GM21737 (cell line): ENCODE data around the gene TLK1.
A peak's percentile ranks its signal among the peaks of the same experiment; 100 is the strongest.

Source experiments
- ATAC-seq: cut with Tn5 transposase; IDR thresholded peaks from one replicate; pipeline ENCODE4 v1.9.1; 2021; ENCODE audit warnings: mild to moderate bottlenecking, moderate library complexity; ENCODE audit not compliant: unreplicated experiment

TLK1 gene

DNA sequence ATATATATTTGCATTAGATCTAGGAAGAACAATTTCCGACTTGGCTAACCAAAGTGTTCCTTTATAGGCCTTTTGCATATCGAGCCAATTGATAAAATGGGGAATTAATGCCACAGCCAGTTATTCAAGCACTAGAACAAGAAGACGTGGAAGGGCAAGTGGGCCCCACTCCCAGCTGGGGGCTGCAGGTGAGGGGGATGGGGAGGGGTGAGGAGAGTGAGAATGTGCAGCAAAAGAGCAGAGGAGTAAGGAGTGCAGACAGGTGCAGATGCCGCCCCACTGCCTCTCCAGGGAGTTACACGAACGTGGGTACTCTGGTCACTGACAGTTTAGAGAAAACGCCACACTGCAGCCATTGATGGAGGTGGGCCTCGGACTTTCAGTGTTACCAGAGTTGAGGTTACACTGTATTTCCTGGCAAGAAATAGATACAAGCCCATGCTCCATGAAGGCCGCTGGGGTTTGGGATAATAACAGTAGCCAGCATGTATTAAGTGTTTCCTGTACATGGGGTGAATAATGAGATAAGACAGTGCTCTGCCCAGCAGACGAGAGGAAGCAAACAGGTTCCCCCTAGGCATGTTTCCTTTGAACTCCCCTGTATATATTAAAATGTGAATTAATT, 190.7 kb downstream of the TLK1 start:
- ATAC-seq: no peak

DNA sequence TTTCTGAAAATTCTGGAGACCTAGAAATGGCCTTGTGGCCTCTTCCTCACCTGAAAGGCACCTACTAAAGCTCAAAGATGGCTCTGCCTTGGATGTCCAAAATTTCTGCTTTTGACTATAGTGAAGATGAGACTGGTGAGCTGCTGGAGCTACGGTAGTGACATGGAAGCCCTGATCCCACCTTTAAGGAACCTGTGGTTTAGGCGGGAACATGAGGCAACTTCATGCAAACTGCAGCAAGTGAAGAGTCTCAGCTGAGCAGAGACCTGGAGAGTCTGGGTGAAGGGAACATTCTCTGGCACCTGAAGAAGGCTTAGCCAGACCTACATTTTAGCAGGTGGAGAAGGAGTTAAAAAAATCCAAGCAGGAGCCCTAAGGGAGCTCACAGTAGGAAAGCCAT, 191.7 kb downstream of the TLK1 start:
- no peak for ATAC-seq

DNA sequence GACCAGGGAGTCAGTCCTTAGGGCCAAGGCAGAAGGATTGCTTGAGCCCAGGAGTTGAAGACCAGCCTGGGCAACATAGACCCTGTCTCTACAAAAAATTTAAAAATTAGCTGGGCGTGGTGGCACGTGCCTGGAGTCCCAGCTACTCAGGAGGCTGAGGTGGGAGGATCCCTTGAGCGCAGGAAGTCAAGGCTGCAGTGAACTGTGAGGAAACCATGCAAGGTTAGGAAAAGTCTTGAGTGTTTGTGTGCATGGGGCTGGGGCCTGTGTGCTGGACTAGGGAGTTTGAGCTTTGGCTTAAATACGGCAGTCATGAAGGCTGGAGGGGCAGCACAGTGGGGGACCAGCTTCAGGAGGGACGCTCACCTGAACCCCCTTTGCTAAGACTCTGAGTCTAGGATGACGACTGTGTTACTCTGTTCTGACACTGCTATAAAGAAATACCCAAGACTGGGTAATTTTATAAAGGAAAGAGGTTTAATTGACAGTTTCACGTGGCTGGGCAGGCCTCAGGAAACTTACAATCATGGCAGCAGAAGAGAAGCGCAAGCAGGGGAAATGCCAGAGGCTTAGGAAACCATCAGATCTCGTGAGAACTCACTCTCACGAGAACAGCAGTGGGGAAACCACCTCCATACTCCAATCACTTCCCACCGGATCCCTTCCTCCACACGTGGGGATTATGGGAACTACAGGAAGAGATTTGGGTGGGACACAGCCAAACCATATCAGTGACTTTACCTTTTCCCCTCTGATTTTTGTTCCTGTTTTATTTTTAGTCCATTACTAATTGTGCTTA, 192.3 kb downstream of the TLK1 start:
- ATAC-seq: no peak

DNA sequence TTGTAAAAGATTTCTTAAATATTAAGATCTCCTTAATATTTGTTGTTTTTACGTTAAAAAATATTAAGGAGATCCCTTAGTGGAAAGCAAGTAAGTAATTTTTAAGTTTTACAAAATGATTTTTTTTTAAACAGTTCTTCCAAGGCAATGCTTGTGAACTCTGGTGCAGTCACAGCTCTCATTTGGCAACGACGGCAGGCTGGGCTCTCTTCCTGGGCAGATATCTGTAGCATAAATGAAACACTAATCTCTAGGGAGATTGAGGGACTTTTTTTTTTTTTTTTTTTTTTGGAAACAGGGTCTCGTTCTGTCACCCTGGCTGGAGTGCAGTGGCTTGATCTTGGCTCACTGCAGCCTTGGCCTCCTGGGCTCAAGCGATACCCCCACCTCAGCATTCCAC, 193.1 kb downstream of the TLK1 start:
- no peak for ATAC-seq

DNA sequence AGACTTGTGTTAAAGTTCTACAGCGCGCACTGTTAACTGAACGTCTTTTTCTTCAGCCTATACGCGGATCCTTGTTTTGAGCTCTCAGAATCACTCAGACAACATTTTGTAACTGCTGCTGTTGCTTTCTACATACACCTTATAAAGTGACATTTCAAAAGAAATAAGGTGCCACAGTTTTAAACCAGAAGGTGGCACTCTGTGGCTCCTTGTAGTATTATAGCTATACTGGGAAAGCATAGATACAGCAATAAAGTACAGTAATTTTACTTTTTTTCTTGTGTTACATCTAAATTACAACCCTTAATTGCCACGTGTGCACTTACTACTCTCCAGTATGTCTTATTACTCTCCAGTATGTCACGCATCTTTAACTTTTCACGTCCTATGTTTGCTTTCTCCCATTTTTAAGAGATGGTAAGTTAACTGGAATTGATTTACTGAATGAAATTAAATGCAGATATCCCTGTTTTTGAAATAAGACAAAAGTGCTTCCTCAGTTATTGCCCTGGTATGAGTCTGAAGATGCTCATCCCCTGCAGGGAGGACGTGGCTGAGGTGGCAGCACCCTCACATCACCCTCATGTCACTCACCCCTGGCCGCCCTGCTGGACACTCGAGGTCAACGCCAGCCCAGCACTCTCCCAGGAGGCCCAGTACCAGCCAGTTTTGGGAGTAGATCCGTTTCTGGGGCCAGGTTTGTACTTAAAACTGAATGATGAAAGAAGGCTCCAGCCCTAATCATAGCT, 193.9 kb downstream of the TLK1 start:
- no peak for ATAC-seq

DNA sequence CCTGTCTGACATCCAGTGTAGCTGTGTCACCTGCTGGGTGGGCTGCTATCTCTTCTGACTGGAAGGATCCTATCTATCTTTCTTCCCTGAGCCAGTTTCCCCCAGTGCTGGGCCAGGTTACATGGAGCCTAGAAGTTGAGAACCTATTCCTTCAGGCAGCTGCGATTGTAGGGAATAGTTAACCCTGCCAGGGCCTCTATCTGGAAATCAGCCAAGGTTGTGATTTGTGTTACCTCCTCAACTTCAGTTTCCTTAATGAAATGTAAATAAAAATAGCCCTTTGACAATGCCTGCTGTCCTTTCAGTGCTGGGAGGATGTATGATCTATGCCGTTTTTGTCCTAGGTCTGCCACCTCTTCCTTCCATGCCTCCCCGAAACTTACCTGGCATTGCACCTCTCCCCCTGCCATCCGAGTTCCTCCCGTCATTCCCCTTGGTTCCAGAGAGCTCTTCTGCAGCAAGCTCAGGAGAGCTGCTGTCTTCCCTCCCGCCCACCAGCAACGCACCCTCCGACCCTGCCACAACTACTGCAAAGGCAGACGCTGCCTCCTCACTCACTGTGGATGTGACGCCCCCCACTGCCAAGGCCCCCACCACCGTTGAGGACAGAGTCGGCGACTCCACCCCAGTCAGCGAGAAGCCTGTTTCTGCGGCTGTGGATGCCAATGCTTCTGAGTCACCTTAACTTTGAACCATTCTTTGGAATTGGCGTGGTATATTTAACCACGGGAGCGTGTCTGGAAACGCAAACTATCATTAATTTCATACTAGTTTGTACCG, 195.1 kb downstream of the TLK1 start:
- ATAC-seq: no peak

DNA sequence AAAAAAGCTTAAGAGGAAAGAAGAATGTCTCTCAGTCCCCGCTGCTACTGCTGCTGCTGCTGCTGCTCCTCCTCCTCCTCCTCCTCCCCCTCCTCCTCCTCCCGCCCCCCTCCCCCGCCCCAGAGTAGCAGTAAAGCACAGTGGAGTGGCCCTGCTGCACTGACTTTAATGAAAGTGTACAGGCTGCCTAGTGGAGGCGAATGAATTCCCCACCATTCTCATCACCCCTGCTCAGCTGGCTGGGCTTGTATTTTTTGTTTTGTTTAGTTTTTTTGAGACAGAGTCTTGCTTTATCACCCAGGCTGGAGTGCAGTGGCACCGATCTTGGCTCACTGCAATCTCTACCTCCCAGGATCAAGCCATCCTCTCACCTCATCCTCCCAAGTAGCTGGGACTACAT, 197.3 kb downstream of the TLK1 start:
- ATAC-seq: no peak

DNA sequence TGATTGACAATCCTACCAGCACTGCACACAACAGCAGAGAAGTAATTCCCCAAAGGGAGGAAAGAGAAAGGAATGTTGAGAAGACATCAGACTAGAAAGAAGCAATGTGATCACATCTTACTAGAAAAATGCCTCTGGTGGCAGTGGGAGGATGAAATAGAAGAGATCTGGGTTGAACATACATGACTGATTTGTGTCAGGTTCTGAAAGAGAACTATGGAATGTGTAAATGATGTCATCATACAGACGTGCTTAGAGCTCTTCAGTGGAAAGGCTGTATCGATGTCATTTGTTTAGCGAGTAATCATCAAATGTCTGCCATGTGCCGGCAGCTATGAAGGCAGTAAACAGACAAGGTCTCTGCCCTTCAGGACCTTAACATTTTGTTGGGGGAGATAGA, 206.8 kb downstream of the TLK1 start:
- no peak for ATAC-seq

DNA sequence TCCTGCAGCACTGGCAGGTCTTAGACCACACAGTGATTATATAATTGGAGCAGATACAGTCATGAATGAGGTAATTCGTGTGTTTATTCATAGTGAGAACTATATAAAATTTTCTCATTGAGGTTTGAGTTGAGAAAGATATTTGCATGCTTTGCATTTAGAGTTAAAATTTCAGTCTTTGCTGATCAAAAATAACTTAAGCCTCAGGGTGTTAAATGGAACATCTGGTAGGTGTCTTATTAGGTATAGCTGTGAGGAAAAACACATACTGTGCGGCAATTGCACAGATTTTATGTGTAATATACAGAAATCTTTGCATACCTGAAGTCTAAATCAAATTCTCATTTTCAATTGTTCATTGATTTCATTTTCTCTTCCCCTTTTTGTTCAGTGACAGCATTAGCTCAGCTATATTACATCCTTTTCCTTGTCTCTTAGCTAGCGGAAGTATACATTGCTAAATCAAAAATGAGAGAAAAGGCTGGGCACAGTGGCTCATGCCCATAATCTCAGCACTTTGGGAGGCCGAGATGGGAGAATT, 210.4 kb downstream of the TLK1 start:
- peak; percentile 73 for ATAC-seq

DNA sequence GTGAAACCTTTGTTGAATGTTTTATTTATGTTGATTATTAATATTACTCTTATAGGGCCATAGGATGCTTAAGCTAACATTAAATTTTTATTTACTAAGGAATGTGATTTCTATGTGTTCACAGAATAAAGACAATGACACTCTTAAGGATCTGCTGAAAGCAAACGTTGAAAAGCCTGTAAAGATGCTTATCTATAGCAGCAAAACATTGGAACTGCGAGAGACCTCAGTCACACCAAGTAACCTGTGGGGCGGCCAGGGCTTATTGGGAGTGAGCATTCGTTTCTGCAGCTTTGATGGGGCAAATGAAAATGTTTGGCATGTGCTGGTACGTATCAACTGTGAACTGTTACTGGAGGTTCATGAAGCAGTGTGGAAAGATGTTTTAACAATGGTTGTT, 211.3 kb downstream of the TLK1 start:
- ATAC-seq: no peak

DNA sequence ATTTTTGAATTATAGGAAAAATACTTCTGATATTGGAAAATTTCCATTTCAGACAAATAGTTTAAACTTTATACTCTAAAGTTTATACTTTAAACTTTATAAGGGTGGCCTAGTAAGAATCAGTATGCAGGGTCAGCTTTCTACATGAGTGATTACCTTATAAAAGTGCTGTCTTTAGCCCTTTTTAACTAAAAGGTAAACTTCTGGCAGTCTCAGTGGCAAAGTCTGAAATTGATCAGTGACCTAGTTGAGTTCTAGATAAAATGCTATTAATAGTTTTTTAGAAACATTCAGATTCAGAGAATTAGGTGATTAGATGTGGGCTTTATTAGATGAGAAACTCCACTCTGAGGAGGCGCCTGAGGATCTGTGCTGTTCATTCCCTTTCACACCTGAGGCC, 216.1 kb downstream of the TLK1 start:
- no peak for ATAC-seq

DNA sequence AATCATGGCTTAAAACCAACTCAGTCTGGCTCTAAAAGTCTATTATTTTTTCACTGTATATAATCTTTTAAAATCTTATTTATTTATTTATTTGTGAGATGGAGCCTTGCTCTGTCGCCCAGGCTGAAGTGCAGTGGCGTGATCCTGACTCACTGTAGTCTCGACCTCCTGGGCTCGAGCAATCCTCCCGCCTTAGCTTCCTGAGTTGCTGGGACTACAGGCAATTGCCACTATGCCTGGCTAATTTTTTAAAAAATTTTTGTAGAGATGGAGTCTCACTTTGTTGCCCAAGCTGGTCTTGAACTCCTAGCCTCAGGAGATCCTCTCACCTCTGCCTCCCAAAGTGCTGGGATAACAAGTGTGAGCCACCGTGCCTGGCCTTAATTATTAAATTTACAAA, 217.1 kb downstream of the TLK1 start:
- no peak for ATAC-seq

DNA sequence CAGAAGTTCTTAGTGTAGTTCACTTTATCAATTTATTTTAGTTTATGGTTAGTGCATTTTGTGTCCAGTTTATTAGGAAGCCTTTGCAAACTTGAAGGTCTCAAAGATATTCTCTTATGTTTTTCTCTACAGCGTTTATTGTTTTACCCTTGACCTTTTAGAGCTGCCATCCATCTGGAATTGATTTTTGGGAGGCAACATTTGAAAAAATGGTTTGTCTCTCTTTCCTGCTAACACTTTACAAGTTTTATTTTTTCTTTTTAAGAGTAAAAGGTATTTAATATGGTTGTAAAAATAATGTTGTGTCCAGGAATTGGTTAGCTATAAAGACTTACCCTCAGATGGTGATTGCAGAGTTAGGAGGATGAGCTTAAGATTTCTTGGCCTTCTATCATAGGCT, 217.7 kb downstream of the TLK1 start:
- no peak for ATAC-seq

DNA sequence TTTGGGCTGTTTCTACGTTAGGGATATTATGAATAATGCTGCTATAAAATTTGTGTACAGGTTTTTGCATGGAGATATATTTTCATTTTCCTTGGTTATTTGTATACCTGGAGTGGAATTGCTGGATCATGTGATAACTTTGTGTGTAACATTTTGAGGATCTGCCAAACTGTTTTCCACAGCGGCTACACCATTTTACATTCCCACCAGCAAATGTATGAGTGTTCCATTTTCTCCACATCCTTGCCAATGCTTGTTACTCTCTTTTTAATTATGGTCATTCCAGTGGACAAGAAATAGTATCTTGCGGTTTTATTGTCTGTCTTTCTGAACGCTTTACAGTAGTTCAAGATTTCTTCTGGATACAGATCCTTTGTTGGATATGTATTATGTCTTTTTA, 218.1 kb downstream of the TLK1 start:
- no peak for ATAC-seq
